PFSK-1 (cell line): Measurements from ENCODE around the gene CAMTA1.

Source experiments
- FOXP2 ChIP-seq: optimal IDR thresholded peaks from 2 replicates; pipeline ENCODE3; 2011; ENCODE audit warnings: borderline replicate concordance, control low read depth, inconsistent platforms; ENCODE audit not compliant: insufficient read depth; ENCODE audit errors: extremely low read length, extremely low read depth
- POLR2AphosphoS5 ChIP-seq: IDR thresholded peaks from 2 replicates; pipeline ENCODE4 v1.6.1; 2012; ENCODE audit warnings: low read depth, mild to moderate bottlenecking, control low read depth, low read length, moderate library complexity
- REST ChIP-seq, 2 experiments: IDR thresholded peaks; 2 replicates each; pipeline versions ENCODE4 v1.6.1 to v1.8.0; 2011 to 2012; ENCODE audit warnings: low read depth in 2 of 2, low read length in 2 of 2, control low read depth in 1 of 2, inconsistent platforms in 1 of 2, mild to moderate bottlenecking in 1 of 2, moderate library complexity in 1 of 2; ENCODE audit not compliant: insufficient read depth in 1 of 2
- SIN3A ChIP-seq: IDR thresholded peaks from 2 replicates; pipeline ENCODE4 v1.6.1; 2012; ENCODE audit warnings: mild to moderate bottlenecking, low read length, moderate library complexity, borderline replicate concordance; ENCODE audit not compliant: insufficient read depth
- TAF1 ChIP-seq: IDR thresholded peaks from 2 replicates; pipeline ENCODE4 v1.6.1; 2012; ENCODE audit warnings: low read length, control low read depth, borderline replicate concordance; ENCODE audit not compliant: insufficient read depth

CAMTA1 gene

GRCh38 chr1:7587108-7587772, 802.0 kb downstream of the CAMTA1 start:
- TF ChIP-seq TAF1, result no peak
- TF ChIP-seq POLR2AphosphoS5, result no peak
- no peak for TF ChIP-seq REST (IDR thresholded peaks at IDR 0.05; ENCODE audit: insufficient read depth in 1 of 2, low read depth in 2 of 2, low read length in 2 of 2)
- TF ChIP-seq SIN3A, result no peak
- no peak for TF ChIP-seq FOXP2

GRCh38 chr1:7587773-7588456, 802.7 kb downstream of the CAMTA1 start:
- TF ChIP-seq POLR2AphosphoS5 (no peak), REST (IDR thresholded peaks at IDR 0.05; ENCODE audit: insufficient read depth in 1 of 2, low read depth in 2 of 2, low read length in 2 of 2) (no peak), SIN3A (no peak)

GRCh38 chr1:7588457-7588827, 803.2 kb downstream of the CAMTA1 start:
- TF ChIP-seq SIN3A, result no peak

- TF ChIP-seq TAF1 (no peak), REST (IDR thresholded peaks at IDR 0.05; ENCODE audit: insufficient read depth in 1 of 2, low read depth in 2 of 2, low read length in 2 of 2) (no peak), POLR2AphosphoS5 (no peak), FOXP2 (no peak), SIN3A (no peak)
These were observed 804.0 kb downstream of the CAMTA1 start for GRCh38 chr1:7589080-7589735.

GRCh38 chr1:7589774-7590425, 804.6 kb downstream of the CAMTA1 start:
- TF ChIP-seq FOXP2 (no peak), POLR2AphosphoS5 (no peak), SIN3A (no peak), TAF1 (no peak), REST (IDR thresholded peaks at IDR 0.05; ENCODE audit: insufficient read depth in 1 of 2, low read depth in 2 of 2, low read length in 2 of 2) (no peak)
